GM21360 (cell line): ENCODE measurements around the gene BSCL2.
"Not testable (repeated sequence)": the region's sequence is repeated elsewhere in the genome, so short reads cannot be mapped to it uniquely, and the experiment has no call there.

Experiments used
- ATAC-seq: cut with Tn5 transposase; IDR thresholded peaks from one replicate; pipeline ENCODE4 v1.9.1; 2021; ENCODE audit warnings: mild to moderate bottlenecking, moderate library complexity; ENCODE audit not compliant: unreplicated experiment

Gene BSCL2

DNA sequence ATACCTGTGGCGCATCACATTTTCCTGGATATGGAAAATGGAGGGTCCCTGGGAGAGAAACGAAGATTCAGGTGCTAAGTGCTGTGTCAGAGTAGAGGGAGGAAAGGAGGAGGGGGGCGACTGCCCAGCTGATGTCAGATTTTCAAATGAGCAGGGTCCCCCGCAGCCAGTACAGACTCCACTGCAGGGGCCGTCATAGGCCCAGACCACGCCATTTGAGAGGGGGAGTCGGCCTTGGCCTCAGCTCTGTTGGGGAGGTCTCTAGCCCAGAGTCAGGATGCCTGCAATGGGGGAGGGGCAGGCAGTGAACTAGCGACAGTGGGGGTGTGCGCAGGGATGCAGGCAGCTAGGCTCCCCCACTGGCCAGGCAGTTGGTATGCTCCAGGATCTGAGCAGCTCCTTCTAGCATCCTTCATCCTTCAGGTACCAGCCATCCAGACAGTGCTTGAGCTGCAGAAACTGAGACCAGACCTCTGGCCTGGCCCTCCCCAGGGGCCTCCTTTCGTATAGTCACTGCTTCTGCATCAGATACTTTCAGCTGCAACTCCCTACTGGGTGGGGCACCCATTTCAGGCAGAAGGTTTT lies at the start of gene BSCL2, which contains the start of gene GNG3:
TSS of gene BSCL2 (minus strand) at position 148 of the 585 bp plus-strand sequence. CDS start 229 bp downstream, outside the sequence.
TSS of gene GNG3 (plus strand) at position 400 of the 585 bp plus-strand sequence. CDS start 620 bp downstream, outside the sequence.
- ATAC-seq, result no peak

DNA sequence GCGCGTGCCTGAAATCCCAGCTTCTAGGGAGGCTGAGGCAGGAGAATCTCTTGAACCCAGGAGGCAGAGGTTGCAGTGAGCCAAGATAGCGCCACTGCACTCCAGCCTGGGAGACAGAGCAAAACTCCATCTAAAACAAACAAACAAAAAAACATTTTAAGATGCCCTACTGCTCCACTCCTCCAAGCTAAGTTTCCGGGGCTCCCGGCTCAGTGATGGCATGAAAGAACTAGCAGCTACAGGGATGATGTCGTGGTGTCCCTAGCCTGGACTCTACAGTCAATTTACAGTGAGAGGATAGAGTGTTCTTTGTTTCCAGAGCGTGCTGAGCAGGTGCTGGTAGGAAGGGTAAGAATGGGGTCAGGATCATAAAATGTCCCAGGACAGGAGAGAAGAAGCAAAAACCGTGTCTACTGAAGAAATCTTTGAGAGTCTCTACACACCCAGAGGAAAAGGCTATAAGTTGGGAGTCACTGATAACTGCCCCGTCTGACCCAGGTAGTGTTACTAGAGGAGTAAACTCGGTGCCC lies 47.9 kb upstream of the BSCL2 start:
- ATAC-seq, result no peak

- ATAC-seq, result peak; percentile 92
Measured at GRCh38 chr11:62753736-62754603, 46.7 kb upstream of the BSCL2 start, which contains the start of gene ZBTB3. Gene ZBTB3 (minus strand): TSS chr11:62754160. CDS start chr11:62753664, 496 bp downstream.

DNA sequence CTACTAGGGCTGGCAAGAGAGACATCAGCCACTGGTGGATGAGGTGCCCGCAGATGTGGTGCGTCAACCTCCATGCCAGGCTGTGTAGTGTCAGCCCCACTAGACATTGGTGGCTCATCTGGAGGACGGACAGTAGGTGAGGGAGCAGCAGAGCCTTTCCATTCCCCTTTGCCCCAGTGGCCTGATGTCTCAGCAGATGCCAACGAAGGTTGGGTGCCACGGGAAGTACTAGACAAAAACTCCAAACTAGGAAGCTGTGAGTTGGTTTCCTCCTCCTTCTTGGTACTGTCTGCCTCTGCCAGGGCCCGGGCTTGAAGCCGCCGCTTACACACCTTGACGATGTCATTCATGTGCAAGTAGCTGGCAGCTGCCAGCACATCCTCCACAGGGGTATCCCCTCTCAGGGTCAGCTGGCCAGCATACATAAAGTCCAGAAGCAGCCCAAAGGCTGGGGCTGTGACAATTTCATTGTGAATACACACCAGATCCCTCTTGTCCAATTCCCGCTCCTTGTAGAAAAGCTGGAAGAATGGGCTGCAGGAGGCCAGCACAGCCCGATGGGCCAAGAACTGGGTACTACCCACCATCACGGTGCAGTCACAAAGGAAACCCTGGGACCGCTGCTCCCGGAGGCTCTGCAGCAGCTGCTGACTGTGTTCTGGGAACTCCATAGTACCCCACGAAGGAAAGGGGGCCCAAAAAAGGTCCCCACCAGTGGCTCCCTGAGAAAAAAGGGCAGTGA lies 45.9 kb upstream of the BSCL2 start:
- no peak for ATAC-seq

GRCh38 chr11:62752177-62752785 lies 45.1 kb upstream of the BSCL2 start:
- ATAC-seq, result no peak

GRCh38 chr11:62749931-62750330 lies 42.7 kb upstream of the BSCL2 start:
- ATAC-seq, result not testable (repeated sequence)

DNA sequence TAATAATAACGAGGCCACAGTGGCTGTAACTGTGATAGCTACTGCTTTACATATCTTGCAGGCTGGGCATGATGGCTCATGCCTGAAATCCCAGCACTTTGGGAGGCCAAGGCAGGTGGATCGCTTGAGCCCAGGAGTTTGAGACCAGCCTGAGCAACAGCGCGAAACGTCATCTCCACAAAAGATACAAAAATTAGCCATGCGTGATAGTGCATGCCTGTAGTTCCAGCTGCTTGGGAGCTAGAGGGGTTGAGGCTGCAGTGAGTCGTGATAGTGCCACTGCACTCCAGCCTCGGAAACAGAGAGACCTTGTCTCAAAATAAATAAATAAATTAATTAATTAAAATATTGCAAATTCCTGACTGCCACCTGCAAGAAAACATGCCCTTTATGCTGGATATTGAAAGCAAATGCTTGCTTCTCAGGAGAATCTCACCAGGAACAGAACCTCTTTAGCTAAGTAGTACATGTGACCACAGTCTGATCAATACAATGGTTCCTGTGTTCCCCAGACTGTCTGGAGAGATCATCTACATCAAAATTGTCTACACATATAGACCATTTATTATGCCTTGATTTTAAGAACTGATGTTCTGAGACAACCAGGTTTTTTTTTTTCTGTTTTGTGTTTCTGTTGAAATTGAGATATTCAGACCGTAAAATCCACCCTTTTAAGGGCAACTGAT lies 40.4 kb upstream of the BSCL2 start:
- no peak for ATAC-seq

DNA sequence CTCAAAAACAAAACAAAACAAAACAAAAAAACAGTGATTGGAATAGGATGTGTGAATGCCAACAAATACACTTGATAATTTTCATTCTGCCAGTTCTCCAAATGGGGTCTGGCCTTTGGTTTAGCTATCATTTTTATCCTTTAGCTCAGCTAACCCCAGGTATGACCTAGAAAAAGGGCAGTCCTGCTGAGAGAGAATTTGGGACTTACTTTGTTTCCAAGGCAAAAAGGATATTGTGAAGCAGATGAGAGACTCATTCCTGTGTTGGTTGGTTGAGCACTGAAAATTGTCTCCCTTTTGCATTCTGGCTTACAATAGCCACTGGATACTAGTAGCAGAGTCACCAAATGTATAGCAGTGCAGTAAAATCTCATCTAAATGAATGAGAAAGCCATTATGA lies 30.0 kb upstream of the BSCL2 start:
- no peak for ATAC-seq

DNA sequence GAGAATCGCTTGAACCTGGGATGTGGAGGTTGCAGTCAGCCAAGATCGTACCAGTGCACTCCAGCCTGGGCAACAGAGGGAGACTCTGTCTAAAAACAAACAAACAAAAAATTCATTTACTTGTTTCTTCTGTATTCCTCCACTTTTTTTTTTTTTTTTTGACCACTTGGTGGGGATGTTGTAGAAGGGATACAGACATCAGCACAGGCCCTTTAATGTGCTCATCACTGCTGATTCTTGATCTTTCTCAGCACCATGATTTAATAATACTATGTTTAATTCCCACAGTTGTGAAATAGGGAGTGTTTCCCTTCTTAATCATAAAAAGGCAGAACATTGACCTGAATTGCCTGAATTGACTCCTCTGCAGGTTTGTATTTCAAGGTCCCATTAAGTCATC lies 25.6 kb upstream of the BSCL2 start:
- no peak for ATAC-seq

DNA sequence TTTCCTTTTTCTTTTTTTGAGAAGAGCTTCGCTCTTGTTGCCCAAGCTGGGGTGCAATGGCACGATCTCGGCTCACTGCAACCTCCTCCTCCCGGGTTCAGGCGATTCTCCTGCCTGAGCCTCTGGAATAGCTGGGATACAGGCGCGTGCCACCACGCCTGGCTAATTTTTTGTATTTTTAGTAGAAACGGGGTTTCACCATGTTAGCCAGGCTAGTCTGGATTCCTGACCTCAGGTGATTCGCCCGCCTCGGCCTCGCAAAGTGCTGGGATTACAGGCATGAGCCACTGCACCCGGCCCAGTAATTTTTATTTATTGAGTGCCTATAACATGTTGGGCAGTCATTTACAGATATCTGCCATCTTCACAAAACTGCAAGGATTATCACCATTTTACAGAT lies 22.9 kb upstream of the BSCL2 start:
- ATAC-seq, result not testable (repeated sequence)

- no peak for ATAC-seq
Measured at GRCh38 chr11:62728171-62728988, 21.2 kb upstream of the BSCL2 start, which contains the start of gene TTC9C. Gene TTC9C (plus strand): TSS chr11:62728486. CDS start chr11:62728849, 363 bp downstream.

- ATAC-seq, result peak; percentile 48
Measured at GRCh38 chr11:62727872-62728170, 20.6 kb upstream of the BSCL2 start.

- peak; percentile 67 for ATAC-seq
Measured at GRCh38 chr11:62727165-62727871, 20.1 kb upstream of the BSCL2 start, which contains the start of gene HNRNPUL2. Gene HNRNPUL2 (minus strand): TSS chr11:62727457. CDS start chr11:62727156, 301 bp downstream.

GRCh38 chr11:62726915-62727164 lies 19.6 kb upstream of the BSCL2 start:
- ATAC-seq, result no peak

- ATAC-seq, result no peak
Measured at GRCh38 chr11:62726156-62726914, 19.1 kb upstream of the BSCL2 start.

DNA sequence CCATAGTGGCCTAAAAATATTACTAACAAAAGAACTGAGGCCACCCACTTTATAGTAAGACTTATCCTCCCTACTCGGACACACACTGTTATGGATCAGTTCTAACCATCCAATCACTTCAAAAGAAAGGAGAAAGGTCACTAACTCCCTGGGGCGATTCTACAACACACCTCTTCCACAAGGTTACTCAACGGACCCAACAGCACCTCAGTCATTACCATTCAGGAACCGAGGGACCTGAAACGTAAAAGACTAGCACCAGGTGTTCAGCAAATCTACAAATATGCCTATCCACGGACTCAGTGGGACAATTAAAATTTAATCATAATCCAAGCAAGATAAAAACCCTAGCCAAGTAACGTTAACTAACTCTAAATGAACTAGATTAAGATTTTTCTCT lies 18.4 kb upstream of the BSCL2 start:
- ATAC-seq, result no peak

DNA sequence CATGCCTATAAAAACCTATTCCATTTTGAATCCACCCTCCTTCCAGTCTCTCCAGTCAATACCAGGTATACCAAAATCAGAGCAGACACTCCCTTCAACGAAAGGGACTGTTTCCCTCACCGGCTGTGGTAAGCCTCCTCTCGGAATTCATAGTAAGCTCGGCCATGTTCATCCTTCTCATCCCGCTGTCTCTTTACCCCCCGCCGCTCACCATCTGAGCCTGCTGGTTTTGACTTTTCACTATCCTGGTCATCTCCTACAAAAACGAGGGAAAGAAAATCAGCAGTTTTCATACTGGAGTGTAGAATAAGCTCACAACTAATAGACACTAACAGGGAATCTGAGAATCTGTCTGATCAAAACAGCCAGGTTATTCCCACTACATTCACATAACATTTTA lies 16.9 kb upstream of the BSCL2 start:
- ATAC-seq, result no peak

DNA sequence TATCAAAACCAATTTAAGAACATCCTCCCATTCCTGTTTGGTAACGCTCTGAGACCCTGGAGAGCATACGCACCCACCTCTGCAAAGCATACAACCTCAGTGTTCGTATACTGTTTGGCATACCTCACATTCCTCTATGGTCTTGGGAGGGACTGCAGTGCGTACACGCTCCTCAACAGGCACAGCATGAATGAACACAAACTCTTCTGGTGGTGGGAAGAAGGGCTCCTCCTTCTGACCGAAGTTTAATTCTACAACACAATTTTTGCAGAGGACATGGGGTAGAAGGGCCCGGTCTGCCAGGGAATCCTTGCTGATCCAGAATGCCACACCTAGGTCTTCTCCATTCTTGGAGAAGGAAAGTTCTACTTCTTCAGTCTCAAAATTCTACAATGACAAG lies 14.8 kb upstream of the BSCL2 start:
- no peak for ATAC-seq
